HG03064 (cell line): ENCODE data around the gene POLR1D.

Source experiments
- ATAC-seq: cut with Tn5 transposase; IDR thresholded peaks from one replicate; pipeline ENCODE4 v1.9.1; 2021; ENCODE audit warnings: low read depth; ENCODE audit not compliant: unreplicated experiment

The POLR1D gene

DNA sequence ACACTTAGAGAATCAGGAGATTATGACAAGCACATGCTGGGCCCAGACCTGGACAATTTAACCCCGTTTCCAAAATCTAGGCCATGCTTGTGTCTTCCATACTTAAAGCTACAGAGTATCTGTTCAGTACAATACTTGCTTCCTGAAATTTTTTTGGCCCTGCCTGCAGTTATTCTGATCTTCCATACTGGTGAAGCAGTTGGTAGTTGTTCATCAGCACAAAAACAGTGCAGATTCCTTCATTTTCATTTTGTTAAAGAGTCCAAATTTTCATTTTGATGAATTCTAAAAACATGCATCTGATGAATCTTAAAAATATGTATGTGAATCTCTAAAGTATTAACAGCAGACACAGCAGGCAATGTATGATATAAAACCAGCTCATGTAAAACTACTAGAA is 49.2 kb downstream of the POLR1D start:
- no peak for ATAC-seq

DNA sequence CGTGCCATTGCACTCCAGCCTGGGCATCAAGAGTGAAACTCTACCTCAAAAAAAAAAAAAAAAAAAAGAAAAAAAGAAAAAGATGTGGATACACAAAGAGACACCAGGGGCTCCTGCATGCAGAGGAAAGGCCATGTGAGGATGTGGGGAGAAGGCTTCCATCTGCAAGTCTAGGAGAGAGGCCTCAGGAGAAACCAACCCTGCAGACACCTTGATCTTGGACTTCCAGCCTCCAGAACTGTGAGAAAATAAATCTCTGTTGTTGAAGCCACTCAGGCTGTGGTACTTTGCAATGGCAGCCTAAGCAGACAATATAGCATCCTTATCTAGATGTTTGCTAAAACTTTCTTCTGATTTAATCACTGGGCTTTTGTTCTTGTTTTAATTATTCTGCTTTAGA is 50.3 kb downstream of the POLR1D start:
- no peak for ATAC-seq
